HepG2 (cell line): Measurements from ENCODE around the gene MTX1. TPM values are rescaled to one million over a fixed set of nuclear protein-coding genes. Genes with fewer than 3 reads are reported as not detected.

Source experiments
- CEBPB ChIP-seq: IDR thresholded peaks from 2 replicates; pipeline ENCODE4 v1.6.1; 2011; ENCODE audit warnings: low read depth, low read length, improper control_type of control experiment, borderline replicate concordance
- GABPB1 ChIP-seq: IDR thresholded peaks from 2 replicates; pipeline ENCODE4 v1.6.1; 2016; ENCODE audit warnings: mild to moderate bottlenecking, missing genetic modification reagents, moderate library complexity, missing compliant biosample characterization
- IRX3 ChIP-seq: sonication (generic); formaldehyde crosslinking; IDR thresholded peaks from 2 replicates; pipeline ENCODE4 v1.8.1; 2023; ENCODE audit warnings: mild to moderate bottlenecking, low read depth, missing genetic modification reagents, borderline replicate concordance
- MAF1 ChIP-seq: sonication (generic); formaldehyde crosslinking; IDR thresholded peaks from 2 replicates; pipeline ENCODE4 v1.5.0; 2020; ENCODE audit warnings: missing genetic modification reagents, borderline replicate concordance
- MTF1 ChIP-seq: sonication (generic); formaldehyde crosslinking; IDR thresholded peaks from 2 replicates; pipeline ENCODE4 v1.5.0; 2020; ENCODE audit warnings: missing genetic modification reagents
- NR2F1 ChIP-seq, 2 experiments: fragments of 450-650 bp in 1 of 2; formaldehyde crosslinking in 1 of 2; IDR thresholded peaks; 2 replicates each; pipeline versions ENCODE4 v1.5.0 to v1.6.1; 2016 to 2020; ENCODE audit warnings: mild to moderate bottlenecking in 1 of 2, missing compliant biosample characterization in 1 of 2, missing genetic modification reagents in 1 of 2, moderate library complexity in 1 of 2
- PAF1 ChIP-seq: IDR thresholded peaks from 2 replicates; pipeline ENCODE4 v1.6.1; 2016; ENCODE audit warnings: missing genetic modification reagents, missing compliant biosample characterization
- SALL1 ChIP-seq: sonication (generic); formaldehyde crosslinking; IDR thresholded peaks from 2 replicates; pipeline ENCODE4 v1.8.0; 2022; ENCODE audit warnings: mild to moderate bottlenecking, missing genetic modification reagents
- SP1 ChIP-seq, 2 experiments: fragments of 450-650 bp in 1 of 2; sonication (generic) in 1 of 2; formaldehyde crosslinking in 1 of 2; IDR thresholded peaks; 2 replicates each; pipeline versions ENCODE4 v1.4.0 to v1.6.1; 2016 to 2020; ENCODE audit warnings: missing genetic modification reagents in 1 of 2
- SP5 ChIP-seq: IDR thresholded peaks from 2 replicates; pipeline ENCODE4 v1.6.1; 2016; ENCODE audit warnings: low read depth, borderline replicate concordance
- TBX2 ChIP-seq: sonication (generic); formaldehyde crosslinking; IDR thresholded peaks from 2 replicates; pipeline ENCODE4 v1.5.0; 2020; ENCODE audit warnings: missing genetic modification reagents, mild to moderate bottlenecking, borderline replicate concordance
- THAP11 ChIP-seq: IDR thresholded peaks from 2 replicates; pipeline ENCODE4 v1.6.1; 2016; ENCODE audit warnings: missing biosample characterization, missing genetic modification reagents
- ZMYM4 ChIP-seq: sonication (generic); formaldehyde crosslinking; IDR thresholded peaks from 2 replicates; pipeline ENCODE4 v1.8.1; 2023; ENCODE audit warnings: mild to moderate bottlenecking, missing genetic modification reagents
- ZNF24 ChIP-seq: fragments of 450-650 bp; IDR thresholded peaks from 2 replicates; pipeline ENCODE4 v1.6.1; 2017; ENCODE audit warnings: antibody characterized with exemption, mild to moderate bottlenecking
- ZNF430 ChIP-seq: sonication (generic); formaldehyde crosslinking; IDR thresholded peaks from 2 replicates; pipeline ENCODE4 v1.9.0; 2021; ENCODE audit warnings: mild to moderate bottlenecking, missing genetic modification reagents
- ZNF772 ChIP-seq: sonication (generic); formaldehyde crosslinking; IDR thresholded peaks from 2 replicates; pipeline ENCODE4 v1.5.0; 2020; ENCODE audit warnings: mild to moderate bottlenecking, missing genetic modification reagents
- ZNF891 ChIP-seq: sonication (generic); formaldehyde crosslinking; IDR thresholded peaks from 2 replicates; pipeline ENCODE4 v1.5.0; 2020; ENCODE audit warnings: mild to moderate bottlenecking, missing genetic modification reagents
- polyA plus RNA-seq, 8 experiments: library from polyadenylated mRNA; depleted of rRNA in 3 of 8; stranded (reverse) in 7 of 8; unstranded in 1 of 8; fragments of >200 nt; fragmentation: Illumina TruSeq in 4 of 8; extraction: Trizol in 4 of 8; gene quantifications; 2 replicates each; pipeline versions ENCODE4 v1.2.1 to v1.2.3, GENCODE V29; 2011 to 2016; ENCODE audit warnings: low read depth in 4 of 8, missing spikeins in 1 of 8, mixed read lengths in 1 of 8; ENCODE audit not compliant: insufficient read depth in 1 of 8
- total RNA-seq, 5 experiments: library from RNA; depleted of rRNA; stranded (reverse); fragments of >200 nt; fragmentation: Illumina TruSeq; extraction: Trizol; gene quantifications; 2 replicates each; pipeline ENCODE4 v1.2.3, GENCODE V29; 2016; ENCODE audit warnings: low read depth in 1 of 5
- TF ChIP-seq, protein P1 (sequence below): sonication (generic); formaldehyde crosslinking; IDR thresholded peaks from 2 replicates; pipeline ENCODE4 v1.5.1; 2020; ENCODE audit warnings: missing genetic modification reagents, mild to moderate bottlenecking, borderline replicate concordance
- TF ChIP-seq, protein P2 (sequence below): sonication (generic); formaldehyde crosslinking; IDR thresholded peaks from 2 replicates; pipeline ENCODE4 v1.4.0; 2020; ENCODE audit warnings: mild to moderate bottlenecking, missing genetic modification reagents
- TF ChIP-seq, protein P3 (sequence below): IDR thresholded peaks from 2 replicates; pipeline ENCODE4 v1.6.1; 2012; ENCODE audit warnings: inconsistent platforms
- TF ChIP-seq, protein P4 (sequence below): sonication (generic); formaldehyde crosslinking; conservative IDR thresholded peaks from 2 replicates; pipeline ENCODE4 v1.8.1; 2023; ENCODE audit warnings: missing genetic modification reagents
- TF ChIP-seq, protein P5 (sequence below): sonication (generic); formaldehyde crosslinking; IDR thresholded peaks from 2 replicates; pipeline ENCODE4 v1.5.1; 2020; ENCODE audit warnings: mild to moderate bottlenecking, missing genetic modification reagents, moderate library complexity

Gene MTX1
- total and polyA plus RNA-seq, 2 of the 13 experiments (the other 11 are each of a cell fraction or from before 2014, with no cell fraction given), result 64.5 to 72.6 TPM

DNA sequence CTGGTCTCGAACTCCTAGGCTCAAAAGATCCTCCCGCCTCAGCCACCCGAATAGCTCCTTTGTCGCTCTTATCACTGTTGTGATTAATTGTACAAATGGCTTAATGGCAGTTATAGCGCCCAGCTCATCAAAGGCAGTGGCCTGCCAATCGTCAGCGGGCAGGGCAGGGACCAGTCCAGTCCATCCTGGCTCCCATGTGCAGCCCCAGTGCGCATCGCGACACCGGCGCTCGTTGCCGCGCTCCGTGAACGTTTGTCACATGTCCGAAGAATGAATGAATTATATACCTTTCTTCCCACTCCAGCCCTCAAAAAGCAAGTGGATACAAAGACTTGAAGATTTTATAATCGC lies 18.4 kb downstream of the MTX1 start (continued):
- TF ChIP-seq, protein P1, sequence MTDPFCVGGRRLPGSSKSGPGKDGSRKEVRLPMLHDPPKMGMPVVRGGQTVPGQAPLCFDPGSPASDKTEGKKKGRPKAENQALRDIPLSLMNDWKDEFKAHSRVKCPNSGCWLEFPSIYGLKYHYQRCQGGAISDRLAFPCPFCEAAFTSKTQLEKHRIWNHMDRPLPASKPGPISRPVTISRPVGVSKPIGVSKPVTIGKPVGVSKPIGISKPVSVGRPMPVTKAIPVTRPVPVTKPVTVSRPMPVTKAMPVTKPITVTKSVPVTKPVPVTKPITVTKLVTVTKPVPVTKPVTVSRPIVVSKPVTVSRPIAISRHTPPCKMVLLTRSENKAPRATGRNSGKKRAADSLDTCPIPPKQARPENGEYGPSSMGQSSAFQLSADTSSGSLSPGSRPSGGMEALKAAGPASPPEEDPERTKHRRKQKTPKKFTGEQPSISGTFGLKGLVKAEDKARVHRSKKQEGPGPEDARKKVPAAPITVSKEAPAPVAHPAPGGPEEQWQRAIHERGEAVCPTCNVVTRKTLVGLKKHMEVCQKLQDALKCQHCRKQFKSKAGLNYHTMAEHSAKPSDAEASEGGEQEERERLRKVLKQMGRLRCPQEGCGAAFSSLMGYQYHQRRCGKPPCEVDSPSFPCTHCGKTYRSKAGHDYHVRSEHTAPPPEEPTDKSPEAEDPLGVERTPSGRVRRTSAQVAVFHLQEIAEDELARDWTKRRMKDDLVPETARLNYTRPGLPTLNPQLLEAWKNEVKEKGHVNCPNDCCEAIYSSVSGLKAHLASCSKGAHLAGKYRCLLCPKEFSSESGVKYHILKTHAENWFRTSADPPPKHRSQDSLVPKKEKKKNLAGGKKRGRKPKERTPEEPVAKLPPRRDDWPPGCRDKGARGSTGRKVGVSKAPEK (CRISPR knock-in tag), result no peak
- no peak; the same call in 1 of the 2 replicates for TF ChIP-seq TBX2 (CRISPR knock-in tag)
- no peak for TF ChIP-seq PAF1 (CRISPR knock-in tag)
- no peak for TF ChIP-seq SP1 (IDR thresholded peaks at IDR 0.05)
- no peak for TF ChIP-seq SP1 (CRISPR knock-in tag; IDR thresholded peaks at IDR 0.05)
- TF ChIP-seq ZNF891 (CRISPR knock-in tag), result peak; percentile 48; the same call in 1 of the 2 replicates
- no peak for TF ChIP-seq MTF1 (CRISPR knock-in tag)
- no peak for TF ChIP-seq CEBPB
- TF ChIP-seq GABPB1 (CRISPR knock-in tag), result no peak
- TF ChIP-seq ZNF430 (CRISPR knock-in tag), result 0 out of 2 replicates have a peak, but pooled peaks have one; percentile 16
- TF ChIP-seq, protein P2, sequence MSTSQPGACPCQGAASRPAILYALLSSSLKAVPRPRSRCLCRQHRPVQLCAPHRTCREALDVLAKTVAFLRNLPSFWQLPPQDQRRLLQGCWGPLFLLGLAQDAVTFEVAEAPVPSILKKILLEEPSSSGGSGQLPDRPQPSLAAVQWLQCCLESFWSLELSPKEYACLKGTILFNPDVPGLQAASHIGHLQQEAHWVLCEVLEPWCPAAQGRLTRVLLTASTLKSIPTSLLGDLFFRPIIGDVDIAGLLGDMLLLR (CRISPR knock-in tag), result peak; percentile 49; the same call in 1 of the 2 replicates
- TF ChIP-seq SP5 (CRISPR knock-in tag), result no peak
- TF ChIP-seq, protein P3, sequence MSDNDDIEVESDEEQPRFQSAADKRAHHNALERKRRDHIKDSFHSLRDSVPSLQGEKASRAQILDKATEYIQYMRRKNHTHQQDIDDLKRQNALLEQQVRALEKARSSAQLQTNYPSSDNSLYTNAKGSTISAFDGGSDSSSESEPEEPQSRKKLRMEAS, result peak; percentile 91
- TF ChIP-seq ZNF772 (CRISPR knock-in tag), result 0 out of 2 replicates have a peak, but pooled peaks have one; percentile 47
- TF ChIP-seq THAP11 (CRISPR knock-in tag), result no peak
- TF ChIP-seq SALL1, result 0 out of 2 replicates have a peak, but pooled peaks have one; percentile 15
- no peak for TF ChIP-seq NR2F1 (CRISPR knock-in tag; IDR thresholded peaks at IDR 0.05)
- TF ChIP-seq ZNF24, result peak; percentile 78; the same call in 1 of the 2 replicates
- TF ChIP-seq MAF1 (CRISPR knock-in tag), result 0 out of 2 replicates have a peak, but pooled peaks have one; percentile 20
- TF ChIP-seq IRX3 (CRISPR knock-in tag), result no peak
- TF ChIP-seq, protein P4, sequence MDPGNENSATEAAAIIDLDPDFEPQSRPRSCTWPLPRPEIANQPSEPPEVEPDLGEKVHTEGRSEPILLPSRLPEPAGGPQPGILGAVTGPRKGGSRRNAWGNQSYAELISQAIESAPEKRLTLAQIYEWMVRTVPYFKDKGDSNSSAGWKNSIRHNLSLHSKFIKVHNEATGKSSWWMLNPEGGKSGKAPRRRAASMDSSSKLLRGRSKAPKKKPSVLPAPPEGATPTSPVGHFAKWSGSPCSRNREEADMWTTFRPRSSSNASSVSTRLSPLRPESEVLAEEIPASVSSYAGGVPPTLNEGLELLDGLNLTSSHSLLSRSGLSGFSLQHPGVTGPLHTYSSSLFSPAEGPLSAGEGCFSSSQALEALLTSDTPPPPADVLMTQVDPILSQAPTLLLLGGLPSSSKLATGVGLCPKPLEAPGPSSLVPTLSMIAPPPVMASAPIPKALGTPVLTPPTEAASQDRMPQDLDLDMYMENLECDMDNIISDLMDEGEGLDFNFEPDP (CRISPR knock-in tag), result 0 out of 2 replicates have a peak, but pooled peaks have one; percentile 25
- TF ChIP-seq, protein P5, sequence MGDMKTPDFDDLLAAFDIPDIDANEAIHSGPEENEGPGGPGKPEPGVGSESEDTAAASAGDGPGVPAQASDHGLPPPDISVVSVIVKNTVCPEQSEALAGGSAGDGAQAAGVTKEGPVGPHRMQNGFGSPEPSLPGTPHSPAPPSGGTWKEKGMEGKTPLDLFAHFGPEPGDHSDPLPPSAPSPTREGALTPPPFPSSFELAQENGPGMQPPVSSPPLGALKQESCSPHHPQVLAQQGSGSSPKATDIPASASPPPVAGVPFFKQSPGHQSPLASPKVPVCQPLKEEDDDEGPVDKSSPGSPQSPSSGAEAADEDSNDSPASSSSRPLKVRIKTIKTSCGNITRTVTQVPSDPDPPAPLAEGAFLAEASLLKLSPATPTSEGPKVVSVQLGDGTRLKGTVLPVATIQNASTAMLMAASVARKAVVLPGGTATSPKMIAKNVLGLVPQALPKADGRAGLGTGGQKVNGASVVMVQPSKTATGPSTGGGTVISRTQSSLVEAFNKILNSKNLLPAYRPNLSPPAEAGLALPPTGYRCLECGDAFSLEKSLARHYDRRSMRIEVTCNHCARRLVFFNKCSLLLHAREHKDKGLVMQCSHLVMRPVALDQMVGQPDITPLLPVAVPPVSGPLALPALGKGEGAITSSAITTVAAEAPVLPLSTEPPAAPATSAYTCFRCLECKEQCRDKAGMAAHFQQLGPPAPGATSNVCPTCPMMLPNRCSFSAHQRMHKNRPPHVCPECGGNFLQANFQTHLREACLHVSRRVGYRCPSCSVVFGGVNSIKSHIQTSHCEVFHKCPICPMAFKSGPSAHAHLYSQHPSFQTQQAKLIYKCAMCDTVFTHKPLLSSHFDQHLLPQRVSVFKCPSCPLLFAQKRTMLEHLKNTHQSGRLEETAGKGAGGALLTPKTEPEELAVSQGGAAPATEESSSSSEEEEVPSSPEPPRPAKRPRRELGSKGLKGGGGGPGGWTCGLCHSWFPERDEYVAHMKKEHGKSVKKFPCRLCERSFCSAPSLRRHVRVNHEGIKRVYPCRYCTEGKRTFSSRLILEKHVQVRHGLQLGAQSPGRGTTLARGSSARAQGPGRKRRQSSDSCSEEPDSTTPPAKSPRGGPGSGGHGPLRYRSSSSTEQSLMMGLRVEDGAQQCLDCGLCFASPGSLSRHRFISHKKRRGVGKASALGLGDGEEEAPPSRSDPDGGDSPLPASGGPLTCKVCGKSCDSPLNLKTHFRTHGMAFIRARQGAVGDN, result peak; percentile 92
- TF ChIP-seq ZMYM4, result no peak
